Measurements from ENCODE around the gene PLCG1. TPM values are rescaled to one million over a fixed set of nuclear protein-coding genes. Genes with fewer than 3 reads are reported as not detected.

PLCG1 gene
- total RNA-seq, 1 donor from 2014 or later, result 89.3 TPM

DNA sequence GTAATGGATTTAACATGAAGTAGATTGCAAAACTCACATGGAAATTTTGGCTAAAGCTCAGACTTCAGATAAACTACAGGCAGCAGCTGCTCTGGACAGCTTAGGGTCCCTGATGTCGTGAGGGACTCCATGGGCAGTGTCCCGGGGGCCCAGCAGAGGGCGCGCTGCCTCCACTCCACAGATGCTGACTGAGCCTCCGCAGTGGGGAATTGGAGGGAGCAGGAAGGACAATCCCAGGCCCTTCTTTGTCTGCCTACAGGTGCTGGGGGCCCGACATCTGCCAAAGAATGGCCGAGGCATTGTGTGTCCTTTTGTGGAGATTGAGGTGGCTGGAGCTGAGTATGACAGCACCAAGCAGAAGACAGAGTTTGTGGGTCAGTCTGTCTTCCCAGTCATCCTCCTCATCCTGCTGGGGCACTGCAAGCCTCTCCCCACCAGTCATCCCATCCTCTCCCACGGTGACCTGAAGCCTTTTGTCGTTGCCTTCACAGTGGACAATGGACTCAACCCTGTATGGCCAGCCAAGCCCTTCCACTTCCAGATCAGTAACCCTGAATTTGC, 35.9 kb downstream of the PLCG1 start:
- TF ChIP-seq, protein P1, sequence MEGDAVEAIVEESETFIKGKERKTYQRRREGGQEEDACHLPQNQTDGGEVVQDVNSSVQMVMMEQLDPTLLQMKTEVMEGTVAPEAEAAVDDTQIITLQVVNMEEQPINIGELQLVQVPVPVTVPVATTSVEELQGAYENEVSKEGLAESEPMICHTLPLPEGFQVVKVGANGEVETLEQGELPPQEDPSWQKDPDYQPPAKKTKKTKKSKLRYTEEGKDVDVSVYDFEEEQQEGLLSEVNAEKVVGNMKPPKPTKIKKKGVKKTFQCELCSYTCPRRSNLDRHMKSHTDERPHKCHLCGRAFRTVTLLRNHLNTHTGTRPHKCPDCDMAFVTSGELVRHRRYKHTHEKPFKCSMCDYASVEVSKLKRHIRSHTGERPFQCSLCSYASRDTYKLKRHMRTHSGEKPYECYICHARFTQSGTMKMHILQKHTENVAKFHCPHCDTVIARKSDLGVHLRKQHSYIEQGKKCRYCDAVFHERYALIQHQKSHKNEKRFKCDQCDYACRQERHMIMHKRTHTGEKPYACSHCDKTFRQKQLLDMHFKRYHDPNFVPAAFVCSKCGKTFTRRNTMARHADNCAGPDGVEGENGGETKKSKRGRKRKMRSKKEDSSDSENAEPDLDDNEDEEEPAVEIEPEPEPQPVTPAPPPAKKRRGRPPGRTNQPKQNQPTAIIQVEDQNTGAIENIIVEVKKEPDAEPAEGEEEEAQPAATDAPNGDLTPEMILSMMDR (IDR thresholded peaks at IDR 0.05; ENCODE audit: insufficient read depth, low read length, poor library complexity, severe bottlenecking), result peak; percentile 99
- DNase-seq (ENCODE audit: low read depth), result no peak
- peaks cover 10% of the 10 kb centered on the region for H3K36me3 ChIP-seq (ENCODE audit: control insufficient read depth, insufficient read depth, low read length)
- H3K4me3 ChIP-seq (ENCODE audit: low read depth, low read length), result no peak overlapping the region
- no peaks in the 10 kb centered on the region for H3K27me3 ChIP-seq (ENCODE audit: control insufficient read depth, insufficient read depth, low read length)

- DNase-seq (ENCODE audit: low read depth), result no peak
- no peaks in the 10 kb centered on the region for H3K27me3 ChIP-seq (ENCODE audit: control insufficient read depth, insufficient read depth, low read length)
- H3K4me3 ChIP-seq (ENCODE audit: low read depth, low read length), result no peak overlapping the region
- TF ChIP-seq, protein P1 (IDR thresholded peaks at IDR 0.05; ENCODE audit: insufficient read depth, low read length, poor library complexity, severe bottlenecking), result no peak
- peaks cover 10% of the 10 kb centered on the region for H3K36me3 ChIP-seq (ENCODE audit: control insufficient read depth, insufficient read depth, low read length)
Measured at GRCh38 chr20:41173791-41174341, 36.5 kb downstream of the PLCG1 start.

DNA sequence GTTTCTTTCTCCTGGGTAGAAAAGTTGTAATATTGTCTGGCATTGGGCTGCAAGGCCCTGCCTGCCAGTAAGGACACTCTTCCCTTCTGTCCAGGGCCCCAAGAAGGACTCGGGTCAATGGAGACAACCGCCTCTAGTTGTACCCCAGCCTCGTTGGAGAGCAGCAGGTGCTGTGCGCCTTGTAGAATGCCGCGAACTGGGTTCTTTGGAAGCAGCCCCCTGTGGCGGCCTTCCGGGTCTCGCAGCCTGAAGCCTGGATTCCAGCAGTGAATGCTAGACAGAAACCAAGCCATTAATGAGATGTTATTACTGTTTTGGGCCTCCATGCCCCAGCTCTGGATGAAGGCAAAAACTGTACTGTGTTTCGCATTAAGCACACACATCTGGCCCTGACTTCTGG, 37.0 kb downstream of the PLCG1 start:
- TF ChIP-seq, protein P1 (IDR thresholded peaks at IDR 0.05; ENCODE audit: insufficient read depth, low read length, poor library complexity, severe bottlenecking), result no peak
- H3K36me3 ChIP-seq (ENCODE audit: control insufficient read depth, insufficient read depth, low read length), result peaks cover 9% of the 10 kb centered on the region

DNA sequence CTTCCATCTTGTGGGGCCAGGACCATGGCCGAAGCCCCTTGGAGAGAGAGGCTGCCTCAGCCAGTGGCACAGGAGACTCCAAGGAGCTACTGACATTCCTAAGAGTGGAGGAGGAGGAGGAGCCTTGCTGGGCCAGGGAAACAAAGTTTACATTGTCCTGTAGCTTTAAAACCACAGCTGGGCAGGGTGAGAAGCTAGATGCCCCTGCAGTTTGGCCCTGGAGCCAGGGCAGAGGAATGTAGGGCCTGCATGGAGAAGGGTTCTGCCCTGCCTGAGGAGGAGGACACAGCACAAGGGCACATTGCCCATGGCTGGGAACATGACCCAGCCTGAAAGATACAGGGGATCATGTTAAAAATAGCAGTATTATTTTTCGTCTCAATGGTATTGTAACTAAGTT, 37.4 kb downstream of the PLCG1 start:
- Histone ChIP-seq H3K36me3 (ENCODE audit: control insufficient read depth, insufficient read depth, low read length) (peaks cover 9% of the 10 kb centered on the region), H3K27me3 (ENCODE audit: control insufficient read depth, insufficient read depth, low read length) (no peaks in the 10 kb centered on the region), H3K4me3 (ENCODE audit: low read depth, low read length) (no peak overlapping the region)
- TF ChIP-seq, protein P1 (IDR thresholded peaks at IDR 0.05; ENCODE audit: insufficient read depth, low read length, poor library complexity, severe bottlenecking), result no peak
- DNase-seq (ENCODE audit: low read depth), result no peak

More for the DNA sequence above, 37.0 kb downstream of the PLCG1 start:
- DNase-seq (ENCODE audit: low read depth), result no peak
- no peaks in the 10 kb centered on the region for H3K27me3 ChIP-seq (ENCODE audit: control insufficient read depth, insufficient read depth, low read length)
- no peak overlapping the region for H3K4me3 ChIP-seq (ENCODE audit: low read depth, low read length)

GRCh38 chr20:41175201-41175651, 37.9 kb downstream of the PLCG1 start:
- DNase-seq (ENCODE audit: low read depth), result no peak
- no peak overlapping the region for H3K4me3 ChIP-seq (ENCODE audit: low read depth, low read length)
- TF ChIP-seq, protein P1 (IDR thresholded peaks at IDR 0.05; ENCODE audit: insufficient read depth, low read length, poor library complexity, severe bottlenecking), result no peak
- no peaks in the 10 kb centered on the region for H3K27me3 ChIP-seq (ENCODE audit: control insufficient read depth, insufficient read depth, low read length)
- peaks cover 9% of the 10 kb centered on the region for H3K36me3 ChIP-seq (ENCODE audit: control insufficient read depth, insufficient read depth, low read length)

Data from kidney epithelial cell (primary cell).